Spleen (tissue), 7 donors: Measurements from ENCODE around the gene PUSL1.

Source experiments
- POLR2AphosphoS5 ChIP-seq, 3 donors: sonication (generic); formaldehyde crosslinking; IDR thresholded peaks; one replicate each; pipeline ENCODE4 v1.5.1; 2017; ENCODE audit warnings: antibody characterized with exemption in 3 of 3
- TF ChIP-seq, protein P1 (sequence below), 11 experiments: fragments of 200-600 bp in 7 of 11; fragments of 450-650 bp in 4 of 11; sonication (generic) in 4 of 11; IDR thresholded peaks in 8 of 11; conservative IDR thresholded peaks in 3 of 11; 1 replicate in 7 of 11; 2 replicates in 4 of 11; pipeline versions ENCODE4 v1.4.0 to v1.8.0; 2016 to 2021; ENCODE audit warnings: antibody characterized with exemption in 11 of 11, inconsistent platforms in 4 of 11, mild to moderate bottlenecking in 1 of 11
- donor health status: DM: no; HTN: no; CAD: no; lungs with moderate emphysema.
- donor health status: DM: no; HTN: no; CAD: no.
- donor health status: DM: no; HTN: no; CAD: no.

DNA sequence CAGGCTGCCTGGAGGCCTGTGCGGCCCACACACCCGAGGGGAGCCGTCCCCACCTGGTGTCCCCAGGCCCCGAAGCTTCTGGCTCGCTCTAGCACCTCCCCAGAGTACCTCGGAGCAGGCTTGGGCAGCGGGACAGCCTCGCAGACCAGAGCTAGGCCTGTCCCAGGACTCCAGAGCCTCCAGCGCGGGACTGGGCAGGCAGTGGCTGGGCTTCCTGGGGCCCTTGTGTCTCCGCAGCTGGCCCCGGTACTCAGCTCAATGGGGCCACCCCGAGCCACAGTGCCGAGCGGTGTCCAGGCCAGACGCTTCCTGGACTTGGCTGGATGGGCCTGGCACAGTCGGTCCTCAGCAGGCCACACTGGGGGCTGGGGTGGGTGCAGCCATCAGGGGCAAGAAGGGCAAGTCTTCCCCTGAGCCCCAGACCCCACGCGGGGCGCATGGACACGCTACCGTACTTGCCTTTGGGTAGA is 23.3 kb upstream of the PUSL1 start:
- TF ChIP-seq, protein P1, sequence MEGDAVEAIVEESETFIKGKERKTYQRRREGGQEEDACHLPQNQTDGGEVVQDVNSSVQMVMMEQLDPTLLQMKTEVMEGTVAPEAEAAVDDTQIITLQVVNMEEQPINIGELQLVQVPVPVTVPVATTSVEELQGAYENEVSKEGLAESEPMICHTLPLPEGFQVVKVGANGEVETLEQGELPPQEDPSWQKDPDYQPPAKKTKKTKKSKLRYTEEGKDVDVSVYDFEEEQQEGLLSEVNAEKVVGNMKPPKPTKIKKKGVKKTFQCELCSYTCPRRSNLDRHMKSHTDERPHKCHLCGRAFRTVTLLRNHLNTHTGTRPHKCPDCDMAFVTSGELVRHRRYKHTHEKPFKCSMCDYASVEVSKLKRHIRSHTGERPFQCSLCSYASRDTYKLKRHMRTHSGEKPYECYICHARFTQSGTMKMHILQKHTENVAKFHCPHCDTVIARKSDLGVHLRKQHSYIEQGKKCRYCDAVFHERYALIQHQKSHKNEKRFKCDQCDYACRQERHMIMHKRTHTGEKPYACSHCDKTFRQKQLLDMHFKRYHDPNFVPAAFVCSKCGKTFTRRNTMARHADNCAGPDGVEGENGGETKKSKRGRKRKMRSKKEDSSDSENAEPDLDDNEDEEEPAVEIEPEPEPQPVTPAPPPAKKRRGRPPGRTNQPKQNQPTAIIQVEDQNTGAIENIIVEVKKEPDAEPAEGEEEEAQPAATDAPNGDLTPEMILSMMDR (IDR thresholded peaks at IDR 0.05 in 8 of 11, conservative IDR thresholded peaks at IDR 0.05 in 3 of 11): no peak
- no peak for TF ChIP-seq POLR2AphosphoS5 (IDR thresholded peaks at IDR 0.05)
